Caco-2 (cell line): ENCODE measurements around the gene GH1. TPM values are rescaled to one million over a fixed set of nuclear protein-coding genes. Genes with fewer than 3 reads are reported as not detected.
"Not testable (repeated sequence)": the region's sequence is repeated elsewhere in the genome, so short reads cannot be mapped to it uniquely, and the experiment has no call there.

ENCODE experiments used
- BruUV-seq: library from RNA; stranded (reverse); fragments of 400-500 nt; replicated peaks from 2 replicates; lab custom pipeline; 2021; lab: Mats Ljungman, UMichigan
- CTCF ChIA-PET: fragments of 300-600 bp; sonication (Branson Sonifier 250); formaldehyde crosslinking; loops from one replicate; lab custom pipeline; 2022; ENCODE audit warnings: antibody characterized with exemption; lab: Charles Lee
- POLR2A ChIA-PET: fragments of 300-600 bp; sonication (Branson Sonifier 250); formaldehyde crosslinking; loops from one replicate; lab custom pipeline; 2022; ENCODE audit warnings: antibody characterized with exemption; lab: Charles Lee
- DNase-seq, 2 experiments: peaks; one replicate each; pipeline versions ENCODE4 v3.0.0 to v3.0.0-alpha.2; 2020 to 2022
- H3K27me3 ChIP-seq: replicated peaks from 2 replicates; pipeline ENCODE4 v1.6.0; 2011; ENCODE audit warnings: low read length; ENCODE audit not compliant: control insufficient read depth, insufficient read depth
- H3K36me3 ChIP-seq: 2 replicates; pipeline ENCODE4 v1.5.1; 2011; ENCODE audit warnings: low read length; ENCODE audit not compliant: control insufficient read depth, insufficient read depth
- H3K4me1 ChIP-seq: fragments of 250-450 bp; sonication (Bioruptor Pico); 2 replicates; pipeline ENCODE4 v1.5.1; 2020; ENCODE audit warnings: mild to moderate bottlenecking
- H3K4me3 ChIP-seq: 2 replicates; pipeline ENCODE4 v1.5.1; 2011; ENCODE audit warnings: low read depth, mild to moderate bottlenecking, control low read depth, low read length
- H3K9me3 ChIP-seq: fragments of 250-450 bp; sonication (Bioruptor Pico); 2 replicates; pipeline ENCODE4 v1.5.1; 2020; ENCODE audit warnings: mild to moderate bottlenecking, moderate library complexity
- H3K27ac Mint-ChIP-seq: one replicate; pipeline ENCODE4 v1.8.0; 2022; ENCODE audit warnings: mixed read lengths; ENCODE audit not compliant: unreplicated experiment
- H3K27me3 Mint-ChIP-seq: one replicate; pipeline ENCODE4 v1.8.0; 2022; ENCODE audit warnings: mixed read lengths; ENCODE audit not compliant: insufficient read depth, unreplicated experiment
- H3K36me3 Mint-ChIP-seq: one replicate; pipeline ENCODE4 v1.8.0; 2022; ENCODE audit warnings: mild to moderate bottlenecking, mixed read lengths; ENCODE audit not compliant: insufficient read depth, unreplicated experiment
- H3K4me1 Mint-ChIP-seq: one replicate; pipeline ENCODE4 v1.8.0; 2022; ENCODE audit warnings: low read depth, mixed read lengths; ENCODE audit not compliant: unreplicated experiment
- H3K4me3 Mint-ChIP-seq: one replicate; pipeline ENCODE4 v1.8.0; 2022; ENCODE audit warnings: mild to moderate bottlenecking, moderate library complexity, mixed read lengths; ENCODE audit not compliant: unreplicated experiment
- H3K9me3 Mint-ChIP-seq: one replicate; pipeline ENCODE4 v1.8.0; 2022; ENCODE audit warnings: mixed read lengths; ENCODE audit not compliant: unreplicated experiment
- intact Hi-C: fragments of 100-400 bp; cut with micrococcal nuclease; formaldehyde crosslinking; loops from one replicate; pipeline ENCODE4 v1.10.0; 2022; ENCODE audit not compliant: unreplicated experiment
- total RNA-seq: library from RNA; stranded (reverse); gene quantifications from 2 replicates; pipeline ENCODE4 v1.2.3, GENCODE V29; 2022

The GH1 gene
- total RNA-seq, 1 experiment from 2014 or later = not detected

GRCh38 chr17:63874061-63874626, 44.5 kb downstream of the GH1 start:
- intact Hi-C loops, BruUV-seq, H3K36me3 Mint-ChIP-seq, H3K27me3 Mint-ChIP-seq, H3K4me3 ChIP-seq, H3K4me1 Mint-ChIP-seq, H3K4me3 Mint-ChIP-seq, H3K27me3 ChIP-seq, CTCF ChIA-PET, H3K27ac Mint-ChIP-seq, DNase-seq, H3K9me3 ChIP-seq, H3K36me3 ChIP-seq, H3K4me1 ChIP-seq, POLR2A ChIA-PET, H3K9me3 Mint-ChIP-seq: not testable (repeated sequence)

GRCh38 chr17:63873577-63873976, 45.1 kb downstream of the GH1 start, which contains the start of gene CSH2:
Gene CSH2, minus strand, starts transcription at chr17:63873677. Its CDS starts 63 bp downstream, at chr17:63873614.
- H3K36me3 ChIP-seq, BruUV-seq, H3K27me3 ChIP-seq, H3K4me1 ChIP-seq, H3K4me1 Mint-ChIP-seq, H3K27ac Mint-ChIP-seq, DNase-seq, POLR2A ChIA-PET, intact Hi-C loops, H3K9me3 Mint-ChIP-seq, H3K4me3 ChIP-seq, CTCF ChIA-PET, H3K9me3 ChIP-seq, H3K36me3 Mint-ChIP-seq, H3K4me3 Mint-ChIP-seq, H3K27me3 Mint-ChIP-seq: not testable (repeated sequence)

- intact Hi-C loops, H3K9me3 ChIP-seq, H3K4me1 Mint-ChIP-seq, H3K27ac Mint-ChIP-seq, H3K36me3 ChIP-seq, BruUV-seq, H3K4me3 ChIP-seq, H3K36me3 Mint-ChIP-seq, CTCF ChIA-PET, DNase-seq, H3K9me3 Mint-ChIP-seq, H3K27me3 ChIP-seq, H3K4me1 ChIP-seq, H3K4me3 Mint-ChIP-seq, H3K27me3 Mint-ChIP-seq, POLR2A ChIA-PET: not testable (repeated sequence)
Measured at GRCh38 chr17:63871646-63872365, 46.8 kb downstream of the GH1 start.

- intact Hi-C loops, H3K9me3 ChIP-seq, CTCF ChIA-PET, BruUV-seq, H3K36me3 ChIP-seq, H3K4me1 ChIP-seq, H3K27me3 ChIP-seq, H3K4me3 ChIP-seq, H3K27me3 Mint-ChIP-seq, H3K4me3 Mint-ChIP-seq, H3K9me3 Mint-ChIP-seq, DNase-seq, H3K4me1 Mint-ChIP-seq, POLR2A ChIA-PET, H3K36me3 Mint-ChIP-seq, H3K27ac Mint-ChIP-seq: not testable (repeated sequence)
Measured at GRCh38 chr17:63870292-63870665, 48.4 kb downstream of the GH1 start.
